GM12878 (cell line): ENCODE results near the gene VRK3. TPM values are rescaled to one million over a fixed set of nuclear protein-coding genes. Genes with fewer than 3 reads are reported as not detected.

Experiments used
- ATAC-seq: fragments of 200-7000 bp; cut with Tn5 transposase; 3 replicates; pipeline ENCODE4 v1.9.1; 2020; ENCODE audit warnings: mild to moderate bottlenecking, moderate library complexity
- BruUV-seq: library from RNA; stranded (reverse); fragments of 400-500 nt; replicated peaks from 2 replicates; lab custom pipeline; 2021; lab: Mats Ljungman, UMichigan
- CTCF ChIA-PET: fragments of 300-600 bp; sonication (Branson Sonifier 250); formaldehyde crosslinking; extraction: SDS; loops from one replicate; lab custom pipeline; 2021; ENCODE audit warnings: inconsistent platforms; lab: Yijun Ruan, JAX
- POLR2A ChIA-PET: fragments of 350-600 bp; formaldehyde crosslinking; extraction: SDS; loops from one replicate; lab custom pipeline; 2021; ENCODE audit warnings: inconsistent platforms; lab: Charles Lee
- RAD21 ChIA-PET: fragments of 300-600 bp; sonication (Branson Sonifier 250); formaldehyde crosslinking; loops from one replicate; lab custom pipeline; 2023; ENCODE audit warnings: antibody characterized with exemption; ENCODE audit not compliant: unreplicated experiment; lab: Charles Lee
- SMC1A ChIA-PET: fragments of 300-600 bp; sonication (Branson Sonifier 250); formaldehyde crosslinking; loops from one replicate; lab custom pipeline; 2023; ENCODE audit not compliant: unreplicated experiment, uncharacterized antibody; lab: Charles Lee
- DNase-seq: peaks from one replicate; pipeline ENCODE4 v3.0.0-alpha.2; 2011; ENCODE audit warnings: low read depth, low spot score
- FAIRE-seq: peaks from 3 replicates; lab custom pipeline; 2011; peaks lifted over from hg19 to GRCh38; lab: Jason Lieb, UNC
- H2AFZ ChIP-seq: 2 replicates; pipeline ENCODE4 v1.6.0; 2011; ENCODE audit warnings: low read depth, low read length, control low read depth; ENCODE audit not compliant: control insufficient read depth
- H3K27ac ChIP-seq: 2 replicates; pipeline ENCODE4 v1.5.1; 2011; ENCODE audit warnings: control low read depth; ENCODE audit not compliant: control insufficient read depth, insufficient read depth
- H3K27me3 ChIP-seq, 2 experiments: replicated peaks in 1 of 2; 2 replicates each; pipeline versions ENCODE4 v1.6.0 to v1.6.1; 2011; ENCODE audit warnings: low read length in 1 of 2; ENCODE audit not compliant: control insufficient read depth in 2 of 2, insufficient read depth in 2 of 2
- H3K36me3 ChIP-seq, 2 experiments: 2 replicates each; pipeline ENCODE4 v1.5.1; 2011; ENCODE audit warnings: low read length in 1 of 2; ENCODE audit not compliant: control insufficient read depth in 2 of 2, insufficient read depth in 2 of 2
- H3K4me1 ChIP-seq: 2 replicates; pipeline ENCODE4 v1.6.1; 2011; ENCODE audit warnings: mild to moderate bottlenecking, low read length, moderate library complexity, mixed read lengths; ENCODE audit not compliant: control insufficient read depth, insufficient read depth
- H3K4me2 ChIP-seq: 2 replicates; pipeline ENCODE4 v1.6.0; 2011; ENCODE audit warnings: control low read depth; ENCODE audit not compliant: control insufficient read depth, insufficient read depth
- H3K4me3 ChIP-seq: fragments of 200-600 bp; sonication (generic); 2 replicates; pipeline ENCODE4 v1.5.1; 2016
- H3K79me2 ChIP-seq: 2 replicates; pipeline ENCODE4 v1.6.0; 2011; ENCODE audit warnings: low read length; ENCODE audit not compliant: control insufficient read depth, insufficient read depth
- H3K9ac ChIP-seq: 2 replicates; pipeline ENCODE4 v1.8.0; 2011; ENCODE audit warnings: low read length, control low read depth, mixed read lengths; ENCODE audit not compliant: control insufficient read depth, insufficient read depth
- H3K9me3 ChIP-seq: replicated peaks from 3 replicates; pipeline ENCODE4 v1.5.1; 2011; ENCODE audit warnings: mild to moderate bottlenecking, low read length; ENCODE audit not compliant: control insufficient read depth, insufficient read depth
- H4K20me1 ChIP-seq: 2 replicates; pipeline ENCODE4 v1.6.0; 2011; ENCODE audit not compliant: control insufficient read depth, insufficient read depth
- CREM ChIP-seq: IDR thresholded peaks from 2 replicates; pipeline ENCODE4 v1.6.1; 2014; ENCODE audit warnings: antibody characterized with exemption, low read depth
- ELK1 ChIP-seq: IDR thresholded peaks from 2 replicates; pipeline ENCODE4 v1.6.1; 2012; ENCODE audit warnings: low read depth, low read length, improper control_type of control experiment
- EP300 ChIP-seq, 2 experiments: fragments of 150-350 bp in 1 of 2; IDR thresholded peaks; 2 replicates each; pipeline ENCODE4 v1.6.1; 2011 to 2012; ENCODE audit warnings: low read depth in 2 of 2, low read length in 2 of 2, borderline replicate concordance in 1 of 2, improper control_type of control experiment in 1 of 2, inconsistent platforms in 1 of 2; ENCODE audit not compliant: control insufficient read depth in 1 of 2
- HSF1 ChIP-seq: fragments of 150-350 bp; IDR thresholded peaks from 2 replicates; pipeline ENCODE4 v1.6.1; 2014; ENCODE audit warnings: mild to moderate bottlenecking, low read depth, low read length
- PRDM15 ChIP-seq: fragments of 450-650 bp; formaldehyde crosslinking; IDR thresholded peaks from 2 replicates; pipeline ENCODE4 v1.4.0; 2020; ENCODE audit warnings: mild to moderate bottlenecking, moderate library complexity
- SMAD1 ChIP-seq: fragments of 450-650 bp; IDR thresholded peaks from 2 replicates; pipeline ENCODE4 v1.6.1; 2018; ENCODE audit warnings: mild to moderate bottlenecking, low read depth; ENCODE audit not compliant: partially characterized antibody
- SREBF2 ChIP-seq: IDR thresholded peaks from 2 replicates; pipeline ENCODE4 v1.6.1; 2012; ENCODE audit warnings: mild to moderate bottlenecking, low read length
- TCF3 ChIP-seq: IDR thresholded peaks from 2 replicates; pipeline ENCODE4 v1.6.1; 2012; ENCODE audit warnings: low read depth, mild to moderate bottlenecking, low read length, borderline replicate concordance; ENCODE audit not compliant: insufficient read depth
- WGBS: methylation state at CpG from one replicate; pipeline ENCODE4 v1.1.6; 2016; ENCODE audit warnings: low lambda C conversion rate; ENCODE audit not compliant: insufficient replicate concordance, insufficient coverage; ENCODE audit errors: missing lambda C conversion rate; 5-methylcytosine and 5-hydroxymethylcytosine counted together
- in situ Hi-C: fragments of 300-500 bp; cut with MboI; formaldehyde crosslinking; loops from 9 replicates; pipeline ENCODE4 v1.14.3; 2018; ENCODE audit warnings: mixed read lengths
- intact Hi-C: fragments of 100-400 bp; cut with micrococcal nuclease; formaldehyde crosslinking; loops from one replicate; pipeline ENCODE4 v1.14.2; 2022; ENCODE audit not compliant: unreplicated experiment
- polyA plus RNA-seq, 11 experiments: library from polyadenylated mRNA; depleted of rRNA in 4 of 11; unstranded in 6 of 11; stranded (reverse) in 5 of 11; fragments of >200 nt; fragmentation: Nextera tagmentation in 4 of 11; fragmentation: Illumina TruSeq in 1 of 11; extraction: Ambion mirVana in 4 of 11; extraction: Trizol in 1 of 11; gene quantifications; 1 replicate in 1 of 11; 2 replicates in 10 of 11; pipeline versions ENCODE4 v1.2.1 to v1.2.3, GENCODE V29; 2011 to 2016; ENCODE audit warnings: inconsistent platforms in 2 of 11, missing spikeins in 2 of 11, low read depth in 1 of 11
- total RNA-seq, 4 experiments: library from RNA; depleted of rRNA in 3 of 4; stranded (reverse); fragments of >200 nt in 3 of 4; fragmentation: Illumina TruSeq in 1 of 4; extraction: Trizol in 1 of 4; gene quantifications; 2 replicates each; pipeline versions ENCODE4 v1.2.1 to v1.2.3, GENCODE V29; 2013 to 2021

The VRK3 gene
- total and polyA plus RNA-seq, 10 of the 15 experiments (the other 5 are each of a cell fraction or from before 2014, with no cell fraction given), result 17.3 to 61.9 (median 35.5) TPM

DNA sequence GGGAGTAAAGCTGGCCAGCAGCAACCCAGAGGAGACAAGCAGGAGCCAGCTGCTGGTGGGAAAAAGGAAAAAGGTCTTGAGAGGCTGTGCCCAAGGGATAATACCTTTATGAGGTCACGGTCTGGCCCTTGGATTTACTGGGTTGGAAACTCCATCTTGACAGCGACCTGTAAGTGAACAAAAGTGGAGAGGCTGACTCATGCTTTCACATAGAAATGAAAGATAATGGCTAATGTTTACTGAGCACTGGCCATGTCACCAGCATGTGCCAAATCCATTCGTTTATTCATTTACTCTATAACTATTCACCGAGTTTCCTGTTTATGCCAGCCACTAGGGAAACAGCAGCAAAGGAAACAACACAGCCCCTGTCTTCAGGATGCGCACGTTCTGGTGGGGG, 4.7 kb downstream of the VRK3 start:
- Histone ChIP-seq H3K27ac (no peak overlapping the region), H3K4me1 (peaks cover 6% of the 10 kb centered on the region), H4K20me1 (no peaks in the 10 kb centered on the region), H2AFZ (no peak overlapping the region), H3K27me3 (no peaks in the 10 kb centered on the region)
- intact Hi-C loops, result no loop called here
- ATAC-seq, result no peak
- no TSS peak for BruUV-seq
- TF ChIP-seq HSF1, result no peak
- TF ChIP-seq EP300 (IDR thresholded peaks at IDR 0.05; ENCODE audit: borderline replicate concordance in 1 of 2, control insufficient read depth in 1 of 2, low read depth in 2 of 2, low read length in 2 of 2), result no peak
- no peak for TF ChIP-seq TCF3
- TF ChIP-seq SREBF2, result no peak
- no peak for TF ChIP-seq SMAD1
- no peak for TF ChIP-seq CREM
- TF ChIP-seq ELK1, result no peak
- TF ChIP-seq PRDM15, result no peak
- TF ChIP-seq, all 136 proteins: peak for 0
- POLR2A ChIA-PET, result no interaction called here
- peaks cover 6 to 14% of the 10 kb centered on the region in 2 experiments for H3K36me3 ChIP-seq
- in situ Hi-C loops, result loop anchor here (10.0 kb wide), 1 partner anchor 1084 kb away; the partner anchor contains the start of gene CTU1
- SMC1A ChIA-PET, result no interaction called here
- CTCF ChIA-PET, result no interaction called here
- no peak overlapping the region for H3K9ac ChIP-seq
- FAIRE-seq (no peak), DNase-seq (no peak)
- H3K9me3 ChIP-seq, result no peaks in the 10 kb centered on the region; the same call in 2 of the 3 replicates
- RAD21 ChIA-PET, result no interaction called here
- no peak overlapping the region for H3K4me3 ChIP-seq
- peaks cover 18% of the 10 kb centered on the region for H3K79me2 ChIP-seq
- WGBS, result 77% methylated on average over 6 of the region's 6 CpGs
- no peak overlapping the region for H3K4me2 ChIP-seq
